HL-60 (cell line): ENCODE results near the gene KPNA1.

Experiments
- DNase-seq, 2 experiments: peaks; one replicate each; pipeline ENCODE4 v3.0.0-alpha.2; 2010 to 2020; ENCODE audit warnings: low read depth in 1 of 2, low spot score in 1 of 2
- H3K27ac ChIP-seq: fragments of 250-450 bp; sonication (Bioruptor Pico); replicated peaks from 2 replicates; pipeline ENCODE4 v1.5.1; 2020; ENCODE audit warnings: mild to moderate bottlenecking, moderate library complexity
- H3K27me3 ChIP-seq: fragments of 250-450 bp; sonication (Bioruptor Pico); 2 replicates; pipeline ENCODE4 v1.5.1; 2021; ENCODE audit warnings: mild to moderate bottlenecking, moderate library complexity; ENCODE audit not compliant: insufficient read depth, poor library complexity, severe bottlenecking
- H3K4me3 ChIP-seq: replicated peaks from 2 replicates; pipeline ENCODE4 v1.5.1; 2011; ENCODE audit warnings: mild to moderate bottlenecking, control low read depth, low read length; ENCODE audit not compliant: insufficient read depth
- GABPA ChIP-seq: IDR thresholded peaks from 2 replicates; pipeline ENCODE4 v1.6.1; 2012; ENCODE audit warnings: low read depth
- POLR2AphosphoS5 ChIP-seq: IDR thresholded peaks from 2 replicates; pipeline ENCODE4 v1.6.1; 2012; ENCODE audit warnings: low read depth
- SPI1 ChIP-seq: IDR thresholded peaks from 2 replicates; pipeline ENCODE4 v1.6.1; 2012; ENCODE audit warnings: low read depth, mild to moderate bottlenecking, borderline replicate concordance
- TF ChIP-seq, protein P1 (sequence below): IDR thresholded peaks from one replicate; pipeline ENCODE4 v1.5.1; 2011; ENCODE audit warnings: low read length, control low read depth, inconsistent platforms; ENCODE audit not compliant: insufficient read depth
- TF ChIP-seq, protein P2 (sequence below): IDR thresholded peaks from 2 replicates; pipeline ENCODE4 v1.6.1; 2012; ENCODE audit warnings: low read depth; ENCODE audit not compliant: insufficient replicate concordance

Gene KPNA1

DNA sequence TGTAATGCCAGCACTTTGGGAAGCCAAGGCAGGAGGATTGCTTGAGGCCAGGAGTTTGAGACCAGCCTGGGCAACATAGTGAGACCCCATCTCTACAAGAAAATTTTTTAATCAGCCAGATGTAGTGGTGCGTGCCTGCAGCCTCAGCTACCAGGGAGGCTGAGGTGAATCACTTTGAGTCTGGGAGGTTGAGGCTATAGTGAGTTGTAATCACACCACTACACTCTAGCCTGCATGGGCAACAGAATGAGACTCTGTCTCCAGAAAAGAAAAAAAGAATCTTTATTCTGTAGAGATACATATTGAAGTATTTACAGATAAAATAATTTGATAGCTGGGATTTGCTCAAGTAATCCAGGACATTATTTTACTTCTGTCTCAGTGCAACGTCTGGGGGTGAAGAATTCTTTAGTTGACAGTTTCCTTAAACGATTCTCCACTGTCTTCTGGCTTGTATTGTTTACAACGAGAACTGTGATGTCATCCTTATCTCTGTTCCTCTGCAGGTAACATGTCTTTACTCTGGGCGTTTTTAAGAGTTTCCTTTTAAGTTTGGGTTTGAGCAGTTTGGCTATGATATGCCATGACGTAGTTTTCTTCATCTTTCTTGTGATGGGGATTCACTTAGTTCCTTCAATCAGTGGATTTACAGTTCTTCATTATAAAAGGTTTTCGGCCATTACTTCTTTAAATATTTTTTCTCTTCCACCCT is 26.3 kb downstream of the KPNA1 start:
- no peak overlapping the region for H3K4me3 ChIP-seq
- no peak for DNase-seq
- H3K27me3 ChIP-seq: no peaks in the 10 kb centered on the region
- no peak for TF ChIP-seq GABPA
- no peak for TF ChIP-seq SPI1
- TF ChIP-seq, protein P1, sequence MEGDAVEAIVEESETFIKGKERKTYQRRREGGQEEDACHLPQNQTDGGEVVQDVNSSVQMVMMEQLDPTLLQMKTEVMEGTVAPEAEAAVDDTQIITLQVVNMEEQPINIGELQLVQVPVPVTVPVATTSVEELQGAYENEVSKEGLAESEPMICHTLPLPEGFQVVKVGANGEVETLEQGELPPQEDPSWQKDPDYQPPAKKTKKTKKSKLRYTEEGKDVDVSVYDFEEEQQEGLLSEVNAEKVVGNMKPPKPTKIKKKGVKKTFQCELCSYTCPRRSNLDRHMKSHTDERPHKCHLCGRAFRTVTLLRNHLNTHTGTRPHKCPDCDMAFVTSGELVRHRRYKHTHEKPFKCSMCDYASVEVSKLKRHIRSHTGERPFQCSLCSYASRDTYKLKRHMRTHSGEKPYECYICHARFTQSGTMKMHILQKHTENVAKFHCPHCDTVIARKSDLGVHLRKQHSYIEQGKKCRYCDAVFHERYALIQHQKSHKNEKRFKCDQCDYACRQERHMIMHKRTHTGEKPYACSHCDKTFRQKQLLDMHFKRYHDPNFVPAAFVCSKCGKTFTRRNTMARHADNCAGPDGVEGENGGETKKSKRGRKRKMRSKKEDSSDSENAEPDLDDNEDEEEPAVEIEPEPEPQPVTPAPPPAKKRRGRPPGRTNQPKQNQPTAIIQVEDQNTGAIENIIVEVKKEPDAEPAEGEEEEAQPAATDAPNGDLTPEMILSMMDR: no peak
- TF ChIP-seq POLR2AphosphoS5: no peak
- TF ChIP-seq, protein P2, sequence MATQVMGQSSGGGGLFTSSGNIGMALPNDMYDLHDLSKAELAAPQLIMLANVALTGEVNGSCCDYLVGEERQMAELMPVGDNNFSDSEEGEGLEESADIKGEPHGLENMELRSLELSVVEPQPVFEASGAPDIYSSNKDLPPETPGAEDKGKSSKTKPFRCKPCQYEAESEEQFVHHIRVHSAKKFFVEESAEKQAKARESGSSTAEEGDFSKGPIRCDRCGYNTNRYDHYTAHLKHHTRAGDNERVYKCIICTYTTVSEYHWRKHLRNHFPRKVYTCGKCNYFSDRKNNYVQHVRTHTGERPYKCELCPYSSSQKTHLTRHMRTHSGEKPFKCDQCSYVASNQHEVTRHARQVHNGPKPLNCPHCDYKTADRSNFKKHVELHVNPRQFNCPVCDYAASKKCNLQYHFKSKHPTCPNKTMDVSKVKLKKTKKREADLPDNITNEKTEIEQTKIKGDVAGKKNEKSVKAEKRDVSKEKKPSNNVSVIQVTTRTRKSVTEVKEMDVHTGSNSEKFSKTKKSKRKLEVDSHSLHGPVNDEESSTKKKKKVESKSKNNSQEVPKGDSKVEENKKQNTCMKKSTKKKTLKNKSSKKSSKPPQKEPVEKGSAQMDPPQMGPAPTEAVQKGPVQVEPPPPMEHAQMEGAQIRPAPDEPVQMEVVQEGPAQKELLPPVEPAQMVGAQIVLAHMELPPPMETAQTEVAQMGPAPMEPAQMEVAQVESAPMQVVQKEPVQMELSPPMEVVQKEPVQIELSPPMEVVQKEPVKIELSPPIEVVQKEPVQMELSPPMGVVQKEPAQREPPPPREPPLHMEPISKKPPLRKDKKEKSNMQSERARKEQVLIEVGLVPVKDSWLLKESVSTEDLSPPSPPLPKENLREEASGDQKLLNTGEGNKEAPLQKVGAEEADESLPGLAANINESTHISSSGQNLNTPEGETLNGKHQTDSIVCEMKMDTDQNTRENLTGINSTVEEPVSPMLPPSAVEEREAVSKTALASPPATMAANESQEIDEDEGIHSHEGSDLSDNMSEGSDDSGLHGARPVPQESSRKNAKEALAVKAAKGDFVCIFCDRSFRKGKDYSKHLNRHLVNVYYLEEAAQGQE: no peak
- no peak overlapping the region for H3K27ac ChIP-seq

DNA sequence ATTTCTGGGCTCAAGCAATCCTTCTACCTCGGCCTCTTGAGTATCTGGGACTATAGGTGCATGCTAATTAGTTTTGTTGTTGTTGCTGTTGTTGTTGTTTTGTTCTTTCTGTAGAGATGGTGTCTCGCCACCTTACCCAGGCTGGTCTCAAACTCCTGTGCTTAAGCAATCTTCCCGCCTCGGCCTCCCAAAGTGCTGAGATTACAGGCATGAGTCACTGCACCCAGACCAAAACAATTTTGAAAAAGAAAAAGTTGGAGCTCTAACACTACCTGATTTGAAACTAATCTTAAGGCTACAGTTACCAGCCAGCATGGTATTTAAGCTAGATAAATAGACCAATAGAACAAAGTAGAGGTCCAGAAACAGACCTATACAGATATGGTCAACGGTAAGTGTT is 29.8 kb downstream of the KPNA1 start:
- DNase-seq: no peak
- TF ChIP-seq GABPA (no peak), SPI1 (no peak), POLR2AphosphoS5 (no peak)
- TF ChIP-seq, protein P2: no peak
- TF ChIP-seq, protein P1: no peak
- Histone ChIP-seq H3K27ac (no peak overlapping the region), H3K4me3 (no peak overlapping the region), H3K27me3 (no peaks in the 10 kb centered on the region)

DNA sequence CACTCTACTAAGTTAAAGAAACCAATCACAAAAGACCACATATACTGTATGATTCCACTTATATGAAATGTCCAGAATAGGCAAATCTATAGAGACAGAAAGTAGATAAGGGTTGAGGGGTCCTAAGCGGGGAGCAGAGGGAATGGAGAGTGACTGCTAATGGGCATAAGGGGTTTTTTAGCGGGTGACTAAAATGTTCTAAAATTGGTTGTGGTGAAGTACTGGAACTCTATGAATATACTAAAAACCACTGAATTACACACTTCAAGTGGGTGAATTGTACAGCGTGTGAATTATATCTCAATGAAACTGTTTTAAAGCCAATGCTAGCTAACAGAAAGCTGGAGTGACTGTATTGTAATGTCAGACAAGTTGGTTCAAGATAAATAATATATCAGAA is 33.3 kb downstream of the KPNA1 start:
- H3K4me3 ChIP-seq: no peak overlapping the region
- DNase-seq: no peak
- TF ChIP-seq, protein P2: no peak

More for the DNA sequence above, 33.3 kb downstream of the KPNA1 start:
- no peaks in the 10 kb centered on the region for H3K27me3 ChIP-seq
- no peak overlapping the region for H3K27ac ChIP-seq
